Stimulated activated CD4-positive, alpha-beta T cell treated with anti-CD3 and anti-CD28 coated beads, Interleukin-2, amount 100 ng/mL, for 4 hours (primary cell): ENCODE measurements around the gene USP46.

Experiments used
- DNase-seq: peaks from one replicate; pipeline ENCODE4 v3.0.0-alpha.2; 2020; ENCODE audit warnings: low read depth

The USP46 gene

DNA sequence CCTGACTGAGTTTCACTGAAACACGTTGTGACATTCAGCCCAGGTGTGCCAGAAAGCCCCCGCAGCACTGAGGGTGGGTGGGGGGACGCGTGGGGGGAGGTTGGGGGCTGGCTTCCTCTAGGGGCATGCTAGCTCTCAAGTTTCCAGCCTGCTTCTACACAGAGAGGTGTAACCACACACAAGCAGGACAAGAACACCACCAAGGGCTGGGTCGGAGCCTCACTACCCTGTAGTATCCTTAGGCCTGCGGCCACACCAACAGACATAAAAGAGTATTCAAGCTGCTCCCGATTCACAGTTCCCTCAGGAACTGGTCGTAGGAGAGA is 1.8 kb downstream of the USP46 start:
- DNase-seq: no peak

DNA sequence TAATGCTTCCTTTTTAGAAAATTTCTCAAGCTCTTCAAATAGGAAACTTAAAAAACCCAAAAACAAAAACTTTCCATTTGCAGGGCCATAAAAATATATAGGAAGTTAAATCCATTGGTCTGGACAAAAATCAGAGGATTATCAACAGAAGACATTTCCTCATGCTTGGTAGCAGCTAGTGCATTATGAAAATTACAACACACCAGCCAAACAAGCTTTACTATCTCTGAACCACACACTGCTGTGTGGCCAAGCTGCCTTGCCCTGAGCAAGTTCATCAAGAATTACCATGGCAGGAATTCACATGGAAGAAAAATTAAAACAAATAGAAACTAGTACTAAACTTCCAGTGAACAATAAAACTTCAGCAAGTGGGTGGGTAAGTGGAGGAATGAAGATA is 3.6 kb downstream of the USP46 start:
- DNase-seq: no peak

DNA sequence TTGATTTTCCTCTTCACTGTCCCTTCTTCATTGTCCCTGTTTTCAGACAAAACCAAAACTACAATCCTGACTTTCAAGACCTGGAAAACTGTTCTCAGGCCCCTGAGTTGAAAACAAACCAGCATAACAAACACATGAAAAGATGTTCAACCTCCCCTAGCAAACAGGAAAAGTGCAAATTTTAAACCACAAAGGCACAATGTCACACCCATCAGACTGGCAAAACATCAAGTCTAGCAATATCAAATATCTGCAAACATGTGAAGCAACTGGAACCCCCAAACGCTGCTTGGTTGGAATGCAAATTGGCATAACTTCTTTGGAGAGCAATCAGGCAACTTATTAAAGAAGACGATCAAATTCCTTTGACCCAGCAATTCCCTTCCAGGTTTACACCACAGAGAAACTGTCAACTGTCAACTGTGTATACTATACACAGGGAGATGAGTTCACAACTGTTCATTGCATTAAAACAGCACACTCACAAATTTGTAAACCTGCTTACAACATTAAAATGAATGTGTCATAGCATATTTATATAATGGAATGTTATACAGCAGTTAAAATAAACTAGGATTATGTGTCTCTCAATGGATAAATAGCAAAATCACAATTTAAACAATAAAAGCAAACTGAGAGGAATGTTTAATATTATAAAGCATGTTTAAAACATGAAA is 7.0 kb downstream of the USP46 start:
- DNase-seq: no peak

DNA sequence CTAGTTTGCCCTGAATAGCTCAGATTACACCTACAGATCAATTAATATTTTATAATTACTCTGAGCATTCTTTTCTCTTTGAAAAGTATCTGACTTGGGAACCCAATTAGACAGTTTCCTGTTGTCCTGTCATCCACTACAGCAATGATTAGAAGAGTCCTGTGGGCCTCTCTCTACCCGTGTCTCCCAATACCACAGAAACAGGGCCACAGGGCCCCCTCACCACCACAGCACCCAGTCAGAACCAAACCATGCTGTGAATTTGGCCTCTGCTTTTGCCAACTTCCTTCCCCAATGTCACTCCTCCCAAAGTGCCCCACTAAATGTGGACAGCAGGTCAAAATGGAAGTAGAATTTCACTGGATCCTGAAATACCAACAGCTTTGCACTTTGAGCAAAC is 10.3 kb downstream of the USP46 start:
- DNase-seq: no peak

DNA sequence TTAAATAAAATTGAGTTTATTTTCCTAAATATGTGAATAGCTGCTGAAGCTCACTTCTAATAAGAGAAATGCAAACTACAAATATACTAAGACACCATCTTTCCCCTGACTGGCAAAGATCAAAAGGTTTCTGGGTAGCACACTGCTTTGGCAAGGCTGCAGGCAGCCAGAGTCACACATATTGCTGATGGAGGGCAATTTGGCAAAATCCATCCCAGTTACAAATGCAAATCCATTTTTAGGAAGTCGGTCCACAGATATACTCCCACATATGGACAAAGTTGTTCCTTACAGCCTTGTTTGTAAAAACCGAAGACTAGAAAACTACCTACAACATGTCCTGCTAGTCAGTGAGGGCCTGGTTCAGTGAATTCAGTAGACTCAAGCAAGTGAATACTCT is 12.4 kb downstream of the USP46 start:
- no peak for DNase-seq

DNA sequence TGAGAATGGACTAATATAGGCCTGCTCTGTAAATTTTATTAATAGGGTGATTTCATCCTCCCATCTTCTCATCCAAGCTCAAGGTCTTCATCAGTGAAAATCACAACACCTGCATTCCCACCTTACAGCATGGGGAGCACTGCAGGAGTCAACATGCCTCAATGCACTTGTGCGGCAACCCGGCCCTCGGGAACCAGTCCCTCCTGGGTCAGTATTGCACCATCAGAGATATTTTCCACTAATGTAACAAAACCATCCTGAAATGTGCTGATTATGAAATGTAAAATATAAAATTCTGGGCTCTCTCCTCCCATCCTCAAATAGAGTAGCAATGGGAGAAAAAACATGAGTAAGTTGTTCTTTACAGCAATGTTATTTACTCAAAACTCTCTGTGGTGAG is 13.0 kb downstream of the USP46 start:
- DNase-seq: no peak

DNA sequence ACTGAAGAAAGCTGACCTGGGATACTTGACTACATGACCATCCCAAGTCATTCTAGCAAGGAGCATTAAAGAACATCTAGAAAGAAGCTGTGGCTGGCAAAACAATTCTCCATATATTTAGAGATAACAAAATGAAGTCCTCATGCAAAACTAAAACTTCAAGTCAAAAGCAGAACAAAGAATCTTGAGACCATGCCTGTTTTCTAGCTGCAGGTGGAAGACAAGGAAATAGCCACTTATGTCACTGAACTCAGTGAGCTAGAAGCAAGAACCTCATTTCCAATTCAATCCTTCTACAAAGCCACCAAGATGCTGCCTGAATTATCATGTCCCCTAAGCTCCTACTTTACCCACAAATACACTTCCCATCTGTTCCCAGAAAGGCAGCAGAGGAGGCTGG is 13.8 kb downstream of the USP46 start:
- no peak for DNase-seq

DNA sequence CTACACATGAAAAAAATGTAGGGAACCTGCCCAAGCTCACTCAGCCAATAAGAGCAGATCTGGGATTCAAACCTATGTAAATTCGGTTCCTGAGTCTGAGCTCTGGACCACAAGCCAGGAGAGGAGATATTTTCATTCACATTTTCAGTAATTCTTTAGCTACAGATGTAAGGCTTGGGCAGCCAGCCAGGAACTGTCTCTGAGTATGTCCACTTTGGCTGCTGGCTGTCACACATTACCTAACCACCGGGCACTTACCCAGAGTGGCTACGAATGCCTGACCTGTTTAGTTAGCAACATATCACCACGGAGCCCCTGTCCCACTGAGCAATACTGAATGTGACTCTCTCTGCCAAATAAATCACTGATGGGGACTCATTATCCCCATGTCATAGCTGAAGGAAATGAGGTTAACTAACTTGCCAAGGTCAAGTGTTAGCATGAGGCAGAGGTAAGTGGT is 15.3 kb downstream of the USP46 start:
- DNase-seq: no peak

DNA sequence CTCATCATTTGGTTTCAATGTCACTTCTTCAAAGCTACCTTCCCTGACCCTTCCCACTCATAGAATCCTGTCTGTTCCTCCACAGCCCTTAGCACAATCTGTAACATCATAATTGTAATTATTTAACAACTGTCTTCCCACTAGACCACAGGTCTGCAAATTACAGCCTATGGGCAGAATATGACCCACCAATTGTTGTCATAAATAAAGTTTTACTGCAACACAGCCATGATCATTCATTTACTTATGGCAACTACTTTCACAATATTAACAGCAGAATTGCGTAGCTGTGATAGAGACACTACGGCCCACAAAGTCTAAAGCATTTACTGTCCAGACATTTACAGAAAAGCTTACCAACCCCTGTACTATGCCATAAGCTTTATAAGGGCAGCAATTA is 15.9 kb downstream of the USP46 start:
- no peak for DNase-seq

DNA sequence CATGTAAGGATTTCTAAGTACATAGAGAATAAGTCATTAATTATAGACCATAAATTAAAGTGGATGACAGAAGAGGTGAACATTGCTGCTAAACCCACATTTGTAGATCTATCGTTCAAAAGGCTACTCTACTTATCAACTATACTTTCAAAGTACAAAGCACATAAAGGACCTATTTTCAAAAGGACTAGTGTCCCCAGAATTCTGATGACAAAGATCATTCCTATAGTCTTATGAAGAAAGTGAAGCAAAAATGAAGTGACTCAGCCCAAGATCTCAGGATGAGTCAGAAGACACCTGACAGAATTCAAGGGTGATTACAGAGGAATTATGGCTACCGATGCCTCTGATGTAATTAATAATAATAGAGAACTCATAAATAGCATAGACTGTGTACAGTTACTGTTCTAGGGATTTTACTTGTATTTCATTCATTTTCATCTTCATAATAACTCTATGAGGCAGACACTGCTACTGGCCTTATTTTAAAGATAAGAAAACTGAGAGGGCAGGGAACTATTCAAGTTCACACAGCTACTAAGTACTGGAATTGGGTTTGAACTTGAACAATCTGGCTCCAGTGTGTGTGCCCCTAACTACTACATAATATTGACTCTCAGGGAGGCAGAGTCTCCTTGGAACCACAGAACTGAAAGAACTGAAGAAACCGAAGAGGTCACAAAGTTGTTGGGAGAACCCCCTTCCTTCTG is 17.1 kb downstream of the USP46 start:
- DNase-seq: no peak

DNA sequence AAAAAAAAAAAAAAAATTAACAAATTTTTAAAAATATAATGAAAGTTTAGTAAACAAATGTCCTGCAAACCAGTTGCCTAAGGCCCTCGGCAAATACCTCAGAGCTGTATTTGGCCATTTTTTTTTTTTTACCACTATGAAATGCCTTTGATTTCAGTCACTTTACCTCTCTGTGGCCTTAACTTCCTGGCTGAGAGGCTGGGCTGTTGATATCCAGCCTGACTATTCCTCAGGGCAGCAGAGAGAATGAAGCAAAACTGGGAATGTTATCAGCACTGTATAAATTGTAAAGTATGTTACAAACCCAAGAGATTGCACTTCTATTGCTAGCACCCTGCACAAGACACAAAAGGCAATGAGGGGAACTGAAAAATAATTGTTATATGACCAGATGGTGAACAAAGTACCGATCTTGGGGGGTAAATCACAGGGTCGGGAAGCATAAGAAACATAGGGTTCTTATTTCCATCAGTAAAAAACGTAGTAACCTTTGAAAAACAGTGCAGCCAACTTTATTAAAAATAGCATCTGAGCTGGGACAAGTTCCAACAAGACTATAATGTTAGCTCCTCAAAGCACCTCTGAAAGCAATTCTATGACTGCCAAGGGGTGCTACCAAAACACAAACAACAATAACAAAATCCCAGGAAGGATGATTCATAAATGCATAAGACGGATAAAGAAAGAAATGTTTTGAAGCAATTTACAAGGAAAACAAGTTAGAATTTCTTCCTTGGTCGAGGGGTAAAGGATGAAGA is 18.1 kb downstream of the USP46 start:
- DNase-seq: no peak

DNA sequence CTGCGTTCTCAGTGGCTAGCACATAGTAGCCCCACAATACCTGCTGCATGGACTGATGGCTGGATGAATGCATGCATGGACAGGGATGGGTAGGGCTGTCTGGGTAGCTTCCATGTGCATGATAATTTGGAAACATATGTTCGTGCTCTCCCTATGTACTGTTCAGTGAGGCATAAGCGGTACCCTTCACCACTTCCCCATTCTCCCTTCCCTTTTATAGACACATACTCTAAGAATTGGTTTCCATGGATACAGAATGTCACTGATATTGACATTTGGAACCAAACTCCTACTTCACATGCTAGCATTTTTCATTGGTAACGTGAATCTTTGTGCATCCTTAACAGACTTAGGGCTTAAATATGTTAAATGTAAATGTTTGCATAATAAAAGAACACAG is 20.4 kb downstream of the USP46 start:
- no peak for DNase-seq

DNA sequence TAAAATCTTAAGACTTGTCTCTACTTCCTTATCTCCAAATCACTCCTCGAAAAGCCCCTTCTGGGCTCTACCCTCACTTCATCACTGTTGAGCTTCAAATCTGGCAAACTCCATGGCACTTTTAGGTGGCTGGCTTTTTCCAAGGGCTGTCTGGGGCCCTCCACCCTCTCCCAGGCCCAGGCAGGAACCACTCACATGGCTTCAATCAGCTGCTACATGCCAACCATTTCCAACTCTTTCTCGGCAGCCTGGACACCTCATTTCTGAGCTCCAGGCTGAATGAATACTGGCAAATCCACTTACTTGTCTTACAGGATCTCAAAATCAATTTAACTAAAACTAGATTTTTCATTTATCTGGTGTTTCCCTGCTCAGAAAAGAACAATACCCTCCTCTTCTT is 22.0 kb downstream of the USP46 start:
- DNase-seq: no peak

DNA sequence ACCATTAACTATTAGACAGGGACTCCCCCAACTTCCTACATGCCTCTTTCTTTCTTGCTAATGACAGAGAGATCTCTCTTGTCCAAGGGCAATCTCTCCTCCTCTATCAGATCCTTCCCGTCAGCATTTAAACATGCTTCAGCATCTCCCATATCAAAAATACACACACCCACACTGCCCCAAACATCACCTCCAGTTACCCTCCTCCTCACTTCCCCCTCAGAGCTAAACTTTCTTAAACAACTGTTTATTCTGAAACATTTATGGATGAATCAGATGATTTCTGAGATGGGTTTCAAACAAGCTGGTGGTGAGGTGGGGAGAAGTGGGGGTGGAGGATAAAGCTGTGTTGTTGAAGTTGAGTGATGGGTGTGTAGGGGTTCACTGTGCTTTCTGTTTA is 23.5 kb downstream of the USP46 start:
- DNase-seq: no peak

DNA sequence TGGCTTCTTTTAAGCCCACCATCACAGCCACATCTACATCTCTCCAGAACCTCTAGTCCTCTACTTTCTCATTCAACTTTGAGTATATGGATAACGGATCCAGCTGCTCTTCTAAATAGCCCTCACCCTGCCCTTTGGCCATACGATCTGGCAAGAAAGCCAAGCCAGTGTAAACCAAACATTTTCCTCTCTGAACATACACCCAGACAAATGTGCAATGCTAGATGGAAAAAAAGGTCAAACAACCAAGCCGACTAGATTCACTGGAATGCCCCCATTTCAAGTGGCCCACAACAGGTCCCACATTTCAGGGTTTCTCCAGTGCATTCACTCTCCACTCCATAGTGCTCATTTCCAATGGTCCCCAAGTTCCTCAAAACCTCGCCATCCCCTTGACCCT is 24.0 kb downstream of the USP46 start:
- DNase-seq: no peak

DNA sequence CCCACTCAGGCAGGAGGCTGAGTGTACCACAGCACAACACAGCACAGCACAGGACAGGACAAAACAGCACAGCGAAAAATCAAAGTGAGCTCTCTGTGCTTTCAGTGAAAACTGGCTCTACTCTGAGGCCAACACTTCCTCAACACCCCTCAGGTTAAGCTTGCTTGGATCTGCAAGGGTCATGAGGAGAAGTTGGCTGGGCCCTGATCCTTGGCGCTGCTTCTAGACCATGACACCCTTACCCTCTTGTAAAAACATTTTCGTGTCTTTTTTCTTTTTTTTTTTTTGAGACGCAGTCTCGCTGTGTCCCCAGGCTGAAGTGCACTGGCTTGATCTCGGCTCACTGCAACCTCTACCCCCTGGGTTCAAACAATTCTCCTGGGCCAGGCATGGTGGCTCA is 25.3 kb downstream of the USP46 start:
- no peak for DNase-seq

DNA sequence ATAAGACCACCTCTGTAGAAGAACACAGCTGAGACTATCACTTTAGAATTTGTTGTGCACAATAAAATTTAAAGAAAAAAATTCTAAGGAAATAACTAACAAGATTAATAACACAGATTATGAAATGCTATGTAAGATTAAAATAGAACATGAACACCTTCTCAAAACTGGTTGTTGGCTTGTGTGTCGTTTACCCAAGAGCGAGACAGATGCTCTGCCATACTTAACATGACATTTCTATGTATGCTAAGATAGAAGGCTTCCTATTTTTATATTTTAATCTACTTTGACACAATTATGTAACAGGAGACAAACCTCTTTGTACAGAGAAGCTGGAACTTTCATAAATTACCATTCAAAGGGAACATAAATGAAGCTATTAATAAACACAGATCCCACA is 30.1 kb downstream of the USP46 start:
- DNase-seq: no peak

DNA sequence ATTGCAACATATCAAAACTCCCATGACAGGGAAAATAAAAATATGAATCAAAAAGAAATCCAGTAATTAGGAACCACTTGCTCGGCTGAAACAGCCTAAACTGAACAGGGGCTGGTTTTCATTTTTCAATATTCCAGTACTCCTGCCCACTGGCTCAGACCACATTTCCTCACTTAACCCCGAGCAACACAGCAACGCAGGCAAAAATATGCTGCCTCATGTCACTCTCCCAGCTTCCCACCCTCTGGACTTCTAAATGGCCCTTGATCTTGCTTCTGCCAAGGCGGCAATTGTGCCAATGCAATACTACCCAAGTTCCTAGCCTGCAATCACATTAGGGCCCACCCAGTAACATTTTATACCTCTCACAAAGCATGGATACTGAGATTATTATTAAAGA is 30.6 kb downstream of the USP46 start:
- DNase-seq: no peak

DNA sequence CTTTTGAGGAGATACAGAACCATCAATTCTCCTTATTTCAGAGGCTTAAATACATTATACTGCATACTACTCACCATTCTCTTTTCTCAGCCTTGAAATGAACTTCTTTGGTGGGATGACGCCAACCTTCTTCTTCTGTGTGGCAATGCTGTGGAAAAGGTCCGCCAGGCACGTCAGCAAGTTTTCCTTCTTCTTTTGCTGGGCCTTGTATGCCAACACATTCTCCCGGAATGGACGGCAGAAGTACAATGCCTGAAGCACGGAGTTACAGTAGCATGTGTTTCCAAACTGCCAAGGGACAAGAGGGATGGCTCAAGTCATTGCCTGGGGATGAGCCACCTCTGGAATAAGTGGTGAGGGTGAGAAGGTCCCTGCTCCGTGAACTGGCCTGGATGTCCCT is 31.2 kb downstream of the USP46 start:
- DNase-seq: no peak

DNA sequence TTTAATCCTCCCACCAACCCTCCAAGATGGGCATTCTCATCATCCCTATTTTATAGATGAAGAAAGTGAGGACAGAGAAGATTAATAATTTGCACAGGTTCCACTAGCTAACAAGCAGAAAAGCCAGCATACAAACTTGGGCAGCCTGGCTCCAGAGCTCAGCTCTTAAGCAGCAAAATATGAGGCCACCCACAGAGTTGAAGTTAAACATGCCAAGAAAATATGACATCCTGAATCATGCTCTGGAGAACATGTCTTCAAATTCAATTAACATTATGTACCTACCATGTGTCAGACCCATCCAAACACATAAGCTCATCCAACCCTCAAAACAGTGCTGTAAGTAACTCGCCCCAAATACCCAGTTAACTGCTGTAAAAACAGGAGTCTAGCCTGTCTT is 33.9 kb downstream of the USP46 start:
- no peak for DNase-seq

DNA sequence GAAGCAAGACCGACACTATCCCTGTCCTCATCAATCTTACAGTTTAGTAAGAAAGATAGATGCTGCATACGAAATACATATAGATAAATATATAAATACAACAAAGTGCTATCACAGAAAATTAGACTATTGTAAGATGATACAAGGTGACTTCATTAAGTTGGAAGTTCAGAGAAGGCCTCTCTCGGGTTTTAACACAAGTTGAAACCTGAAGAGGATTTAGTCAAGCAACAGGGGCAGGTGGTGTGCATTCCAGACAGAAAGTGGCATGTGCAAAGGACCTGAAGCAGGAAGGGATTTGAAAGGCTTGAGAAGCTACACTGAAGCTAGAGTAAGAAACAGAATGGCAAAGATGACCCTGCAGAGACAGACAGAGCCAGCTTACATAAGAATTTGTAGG is 36.5 kb downstream of the USP46 start:
- DNase-seq: no peak

DNA sequence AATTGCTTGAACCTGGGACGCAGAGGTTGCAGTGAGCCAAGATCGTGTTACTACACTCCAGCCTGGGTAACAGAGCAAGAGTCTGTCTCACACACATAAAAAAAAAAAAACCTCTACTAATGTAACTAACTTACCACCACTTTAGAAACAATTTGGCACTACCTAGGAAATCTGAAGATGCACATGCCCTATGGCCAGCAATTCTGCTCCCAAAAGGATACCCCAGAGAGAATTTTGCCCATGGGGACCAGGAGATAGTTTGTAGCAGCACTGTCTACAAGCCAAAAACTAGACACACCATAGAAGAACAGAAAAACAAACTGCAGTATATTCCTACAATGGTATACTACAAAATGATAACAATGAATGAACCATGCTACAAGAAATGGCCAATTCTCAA is 37.5 kb downstream of the USP46 start:
- no peak for DNase-seq

DNA sequence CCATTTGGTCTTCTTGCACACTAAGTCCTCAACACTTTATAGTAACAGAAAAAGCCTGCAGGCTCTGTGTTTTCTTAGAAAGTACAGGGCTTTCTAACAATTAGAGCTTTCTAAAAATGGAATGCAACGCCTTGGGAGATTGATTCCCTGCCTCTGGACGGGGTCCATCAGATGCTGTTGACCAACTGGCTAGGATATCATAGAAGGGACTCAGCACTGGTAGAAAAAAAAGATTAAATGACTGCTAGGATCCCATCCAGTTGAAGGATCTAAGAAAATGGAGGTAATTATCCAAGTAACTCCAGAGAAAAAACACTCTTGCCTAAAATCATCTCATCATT is 39.5 kb downstream of the USP46 start:
- DNase-seq: no peak
